Small intestine (tissue), 7 donors: ENCODE measurements around the gene TMOD1. TPM values are rescaled to one million over a fixed set of nuclear protein-coding genes. Genes with fewer than 3 reads are reported as not detected.

Experiments used
- DNase-seq, 2 donors: peaks; one replicate each; pipeline versions ENCODE4 v3.0.0 to v3.0.0-alpha.2; 2013
- FAIRE-seq: peaks from 2 replicates; lab custom pipeline; 2012; peaks lifted over from hg19 to GRCh38; lab: Jason Lieb, UNC
- H3K27ac ChIP-seq, 3 donors: one replicate each; pipeline ENCODE4 v1.5.1; 2013; ENCODE audit warnings: low read length in 2 of 3, mild to moderate bottlenecking in 2 of 3, control low read depth in 1 of 3, inconsistent platforms in 1 of 3, low read depth in 1 of 3, moderate library complexity in 1 of 3
- H3K27me3 ChIP-seq, 3 donors: one replicate each; pipeline ENCODE4 v1.6.1; 2013; ENCODE audit warnings: low read length in 3 of 3, inconsistent platforms in 1 of 3; ENCODE audit not compliant: control insufficient read depth in 3 of 3, insufficient read depth in 3 of 3
- H3K36me3 ChIP-seq, 3 donors: one replicate each; pipeline ENCODE4 v1.6.1; 2013; ENCODE audit warnings: low read length in 3 of 3, inconsistent platforms in 1 of 3, low read depth in 1 of 3, mild to moderate bottlenecking in 1 of 3, moderate library complexity in 1 of 3; ENCODE audit not compliant: control insufficient read depth in 3 of 3, insufficient read depth in 2 of 3
- H3K4me1 ChIP-seq, 3 donors: one replicate each; pipeline ENCODE4 v1.6.1; 2013; ENCODE audit warnings: low read length in 2 of 3, inconsistent platforms in 1 of 3, low read depth in 1 of 3, mild to moderate bottlenecking in 1 of 3, moderate library complexity in 1 of 3; ENCODE audit not compliant: control insufficient read depth in 3 of 3, insufficient read depth in 2 of 3
- H3K4me3 ChIP-seq, 3 donors: one replicate each; pipeline ENCODE4 v1.5.1; 2013; ENCODE audit warnings: low read length in 3 of 3, control low read depth in 1 of 3, inconsistent platforms in 1 of 3, low read depth in 1 of 3, mild to moderate bottlenecking in 1 of 3, moderate library complexity in 1 of 3
- H3K9me3 ChIP-seq, 2 donors: one replicate each; pipeline ENCODE4 v1.6.1; 2013; ENCODE audit warnings: low read depth in 1 of 2, low read length in 1 of 2; ENCODE audit not compliant: control insufficient read depth in 2 of 2, insufficient read depth in 1 of 2
- WGBS, 3 donors: extraction: QIAGEN DNeasy Blood & Tissue Kit; methylation state at CpG; one replicate each; pipeline ENCODE4 v1.1.7; 2013; 5-methylcytosine and 5-hydroxymethylcytosine counted together
- polyA plus RNA-seq, 4 donors: library from polyadenylated mRNA; stranded (reverse) in 3 of 4; unstranded in 1 of 4; fragments of 200-250 nt in 3 of 4; fragments of 120-200 nt in 1 of 4; gene quantifications; one replicate each; pipeline versions ENCODE4 v1.2.1 to v1.2.3, GENCODE V29; 2013
- donor health status: healthy with polysubstance abuse.
- donor health status: control.
- donor health status: control.
- donor health status: Bipolar disorder and iron deficiency.
- donor health status: healthy.

TMOD1 gene
- polyA plus RNA-seq, 4 donors, result 1.1 to 9.9 (median 1.6) TPM

- 83 to 96% (median 89%) methylated on average over 5 of the region's 5 CpGs for WGBS, 3 donors
- H3K4me3 ChIP-seq, result no peak overlapping the region
- no peak for FAIRE-seq
- no peak overlapping the region for H3K27ac ChIP-seq
- peaks cover 0 to 4% of the 10 kb centered on the region in 2 donors for H3K9me3 ChIP-seq
- no peaks in the 10 kb centered on the region for H3K36me3 ChIP-seq
- no peaks in the 10 kb centered on the region for H3K27me3 ChIP-seq
- no peaks in the 10 kb centered on the region for H3K4me1 ChIP-seq
- DNase-seq, result no peak
These were observed 34.3 kb downstream of the TMOD1 start for GRCh38 chr9:97535771-97536170.

DNA sequence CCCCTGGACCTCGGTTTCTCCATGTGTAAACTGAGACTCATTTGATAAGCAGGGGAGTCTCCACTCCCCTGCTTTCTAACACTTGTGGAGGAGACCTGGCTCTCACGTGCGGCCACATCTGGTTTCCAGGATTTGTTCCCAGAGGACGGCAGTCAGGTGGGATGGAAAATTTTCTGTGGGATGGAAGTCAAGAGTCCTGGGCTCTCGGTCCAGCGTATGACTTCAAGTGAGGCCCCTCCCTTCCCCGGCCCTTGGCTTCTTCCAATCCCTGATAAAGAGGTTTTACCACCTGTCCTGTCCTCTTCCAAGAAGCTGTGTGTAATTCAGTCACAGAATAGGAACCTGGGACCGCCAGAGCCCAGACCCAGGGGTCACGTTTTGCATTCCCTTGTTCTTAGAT, 35.0 kb downstream of the TMOD1 start:
- Histone ChIP-seq H3K27me3 (no peaks in the 10 kb centered on the region), H3K4me1 (no peaks in the 10 kb centered on the region), H3K27ac (no peak overlapping the region), H3K9me3 (peaks cover 0 to 4% of the 10 kb centered on the region in 2 donors), H3K4me3 (no peak overlapping the region), H3K36me3 (no peaks in the 10 kb centered on the region)
- WGBS, 3 donors, result 73 to 86% (median 83%) methylated on average over 9 of the region's 9 CpGs
- FAIRE-seq (no peak), DNase-seq (no peak)

DNA sequence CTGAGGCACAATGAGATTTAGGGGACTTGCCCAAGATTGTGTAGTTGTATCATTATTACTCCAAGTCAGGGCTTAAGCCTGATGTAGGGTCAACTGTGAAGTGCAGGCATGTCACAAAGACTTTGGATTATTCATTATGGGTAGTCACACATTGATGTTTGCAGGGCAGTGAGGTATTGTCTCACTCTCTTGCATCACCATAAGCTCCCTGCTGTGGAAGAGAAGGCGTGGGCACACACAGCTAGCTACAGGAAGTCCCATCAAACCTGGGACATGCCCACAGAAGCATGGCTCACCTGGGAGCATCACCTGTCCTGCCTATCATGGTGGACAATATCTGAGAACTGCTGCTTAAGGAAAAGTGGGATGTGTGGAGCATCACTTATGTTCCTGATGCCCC, 42.1 kb downstream of the TMOD1 start:
- Histone ChIP-seq H3K4me1 (no peaks in the 10 kb centered on the region), H3K9me3 (no peaks in the 10 kb centered on the region), H3K36me3 (no peaks in the 10 kb centered on the region), H3K27me3 (no peaks in the 10 kb centered on the region), H3K27ac (no peak overlapping the region), H3K4me3 (no peak overlapping the region)
- WGBS, 3 donors, result 80 to 88% (median 87%) methylated on average over 1 of the region's 1 CpG
- no peak for FAIRE-seq
- DNase-seq, result no peak

DNA sequence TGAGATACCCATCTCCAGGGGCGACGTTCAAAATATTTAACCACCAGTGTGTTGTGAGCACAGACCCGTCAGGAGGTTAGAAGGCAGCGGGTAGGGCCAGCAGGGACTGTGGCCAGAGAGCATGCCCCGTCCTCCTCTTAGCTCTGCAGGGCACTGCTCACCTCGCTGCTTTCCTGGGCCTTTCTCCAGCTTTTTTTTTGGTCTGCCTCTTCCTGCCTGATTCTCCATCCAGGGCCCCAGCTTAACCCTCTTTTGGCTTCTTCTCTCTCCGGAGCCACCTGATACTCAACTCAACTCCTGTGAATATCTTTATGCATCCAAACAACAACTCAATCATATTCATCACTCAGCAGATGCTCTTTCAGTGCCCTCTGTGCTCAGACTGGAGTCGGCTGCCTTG, 44.0 kb downstream of the TMOD1 start:
- Histone ChIP-seq H3K27ac (no peak overlapping the region), H3K36me3 (no peaks in the 10 kb centered on the region), H3K4me1 (no peaks in the 10 kb centered on the region), H3K27me3 (no peaks in the 10 kb centered on the region), H3K4me3 (no peak overlapping the region), H3K9me3 (no peaks in the 10 kb centered on the region)
- no peak for FAIRE-seq
- DNase-seq, result no peak
- WGBS, 3 donors, result 64 to 76% (median 72%) methylated on average over 8 of the region's 8 CpGs

DNA sequence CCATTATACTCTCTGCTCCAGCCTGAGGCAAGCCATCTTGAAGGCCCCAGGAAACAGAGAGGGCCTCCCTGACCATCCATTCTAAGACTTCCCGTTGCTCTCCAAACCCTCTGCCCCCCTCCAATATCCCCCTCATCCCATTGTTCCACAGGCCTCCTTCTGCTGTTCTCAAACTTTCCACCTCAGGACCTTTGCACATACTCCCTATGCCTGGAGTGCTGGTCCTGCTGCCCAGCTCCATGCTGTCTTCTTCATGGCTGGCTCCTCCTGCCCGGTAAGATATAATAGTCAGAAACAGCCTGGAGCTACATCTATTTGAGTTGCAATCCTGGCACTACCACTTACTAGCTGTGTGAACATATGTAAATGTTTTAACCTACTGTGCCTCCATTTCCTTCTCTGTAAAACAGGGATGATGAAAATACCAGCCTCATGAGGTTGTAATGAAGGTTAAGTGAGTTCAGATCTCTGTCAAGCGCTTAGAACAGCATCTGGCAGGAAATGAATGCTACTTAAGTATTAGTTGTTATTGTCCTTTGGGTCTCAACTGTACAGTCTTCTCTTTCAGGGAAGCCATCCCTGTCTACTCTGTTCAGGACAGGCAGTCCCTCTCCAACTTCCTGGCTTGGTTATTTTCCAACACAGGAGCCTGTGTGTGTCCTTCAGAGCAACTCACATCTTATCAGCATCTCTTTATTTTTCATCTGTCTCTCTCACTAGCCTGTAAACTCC, 45.8 kb downstream of the TMOD1 start:
- no peak overlapping the region for H3K4me3 ChIP-seq
- FAIRE-seq (no peak), DNase-seq (no peak)
- no peak overlapping the region for H3K27ac ChIP-seq
- H3K9me3 ChIP-seq, result no peaks in the 10 kb centered on the region
- WGBS, 3 donors, result 78 to 84% (median 82%) methylated on average over 3 of the region's 3 CpGs
- no peaks in the 10 kb centered on the region for H3K36me3 ChIP-seq
- no peaks in the 10 kb centered on the region for H3K27me3 ChIP-seq
- no peaks in the 10 kb centered on the region for H3K4me1 ChIP-seq

- FAIRE-seq, result no peak
- no peak overlapping the region for H3K4me3 ChIP-seq
- H3K9me3 ChIP-seq, result no peaks in the 10 kb centered on the region
- H3K4me1 ChIP-seq, result no peaks in the 10 kb centered on the region
- H3K36me3 ChIP-seq, result no peaks in the 10 kb centered on the region
- WGBS, 3 donors, result 74 to 79% (median 74%) methylated on average over 5 of the region's 5 CpGs
- DNase-seq, result no peak
- no peak overlapping the region for H3K27ac ChIP-seq
- H3K27me3 ChIP-seq, result no peaks in the 10 kb centered on the region
These were observed 46.9 kb downstream of the TMOD1 start for GRCh38 chr9:97548379-97548778.

- DNase-seq (no peak), FAIRE-seq (no peak)
- H3K27me3 ChIP-seq, result no peaks in the 10 kb centered on the region
- no peaks in the 10 kb centered on the region for H3K4me1 ChIP-seq
- no peaks in the 10 kb centered on the region for H3K9me3 ChIP-seq
- WGBS, 3 donors, result 81 to 87% (median 84%) methylated on average over 3 of the region's 3 CpGs
- no peak overlapping the region for H3K4me3 ChIP-seq
- no peaks in the 10 kb centered on the region for H3K36me3 ChIP-seq
- H3K27ac ChIP-seq, result no peak overlapping the region
These were observed 47.5 kb downstream of the TMOD1 start for GRCh38 chr9:97548819-97549540.

DNA sequence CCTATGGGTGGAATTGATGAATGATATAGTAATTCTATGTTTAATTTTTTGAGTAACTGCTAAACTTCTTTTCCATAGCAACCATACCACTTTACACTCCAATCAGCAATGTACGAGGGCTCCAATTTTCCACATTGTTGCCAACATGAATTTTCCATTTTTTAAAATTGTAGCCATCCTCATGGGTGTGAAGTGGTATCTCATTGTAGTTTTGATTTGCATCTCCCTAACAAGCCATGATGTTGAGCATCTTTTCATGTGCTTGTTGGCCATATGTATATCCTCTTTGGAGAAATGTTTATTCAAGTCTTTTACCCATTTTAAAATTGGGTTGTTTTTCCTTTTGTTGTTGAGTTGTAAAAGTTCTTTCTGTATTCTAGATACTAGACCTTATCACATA, 48.9 kb downstream of the TMOD1 start:
- FAIRE-seq (no peak), DNase-seq (no peak)
- Histone ChIP-seq H3K27me3 (no peaks in the 10 kb centered on the region), H3K9me3 (no peaks in the 10 kb centered on the region), H3K36me3 (no peaks in the 10 kb centered on the region), H3K4me1 (peaks cover 0 to 2% (median 0%) of the 10 kb centered on the region in 3 donors), H3K27ac (no peak overlapping the region), H3K4me3 (no peak overlapping the region)
- 77 to 84% (median 80%) methylated on average over 1 of the region's 1 CpG for WGBS, 3 donors
